Keratinocyte (primary cell): ENCODE data around the gene RAB11FIP5. TPM values are rescaled to one million over a fixed set of nuclear protein-coding genes. Genes with fewer than 3 reads are reported as not detected.

ENCODE experiments used
- DNase-seq: peaks from one replicate; pipeline ENCODE4 v3.0.0-alpha.2; 2011; ENCODE audit warnings: low read depth, missing footprints, low spot score
- FAIRE-seq: peaks from 2 replicates; lab custom pipeline; 2011; peaks lifted over from hg19 to GRCh38; lab: Jason Lieb, UNC
- H2AFZ ChIP-seq: 2 replicates; pipeline ENCODE4 v1.6.0; 2012; ENCODE audit warnings: low read length, control low read depth, inconsistent platforms; ENCODE audit not compliant: control insufficient read depth
- H3K27ac ChIP-seq: 2 replicates; pipeline ENCODE4 v1.5.1; 2011; ENCODE audit warnings: low read length; ENCODE audit not compliant: control insufficient read depth, insufficient read depth
- H3K27me3 ChIP-seq: 3 replicates; pipeline ENCODE4 v1.6.0; 2011; ENCODE audit warnings: low read length; ENCODE audit not compliant: control insufficient read depth, insufficient read depth; ENCODE audit errors: extremely low read depth
- H3K36me3 ChIP-seq, 2 experiments: 2 replicates in 1 of 2; 3 replicates in 1 of 2; pipeline ENCODE4 v1.5.1; 2011; ENCODE audit warnings: low read length in 2 of 2, mild to moderate bottlenecking in 1 of 2; ENCODE audit not compliant: control insufficient read depth in 2 of 2, insufficient read depth in 2 of 2; ENCODE audit errors: extremely low read depth in 1 of 2
- H3K4me1 ChIP-seq: 3 replicates; pipeline ENCODE4 v1.5.1; 2011; ENCODE audit warnings: low read length; ENCODE audit not compliant: control insufficient read depth, insufficient read depth; ENCODE audit errors: extremely low read depth
- H3K4me2 ChIP-seq: 3 replicates; pipeline ENCODE4 v1.6.0; 2011; ENCODE audit warnings: low read depth, low read length; ENCODE audit not compliant: control insufficient read depth, insufficient read depth; ENCODE audit errors: extremely low read depth
- H3K4me3 ChIP-seq, 3 experiments: fragments of 200-600 bp in 1 of 3; sonication (generic) in 1 of 3; 2 replicates in 2 of 3; 3 replicates in 1 of 3; pipeline ENCODE4 v1.5.1; 2011 to 2016; ENCODE audit warnings: low read length in 3 of 3, mild to moderate bottlenecking in 3 of 3, control low read depth in 2 of 3, inconsistent platforms in 1 of 3, low read depth in 1 of 3, mixed read lengths in 1 of 3, mixed run types in 1 of 3, moderate library complexity in 1 of 3; ENCODE audit not compliant: control insufficient read depth in 2 of 3, insufficient read depth in 2 of 3; ENCODE audit errors: extremely low read depth in 1 of 3
- H3K79me2 ChIP-seq: 2 replicates; pipeline ENCODE4 v1.6.0; 2012; ENCODE audit warnings: low read length; ENCODE audit not compliant: control insufficient read depth, insufficient read depth
- H3K9ac ChIP-seq: 3 replicates; pipeline ENCODE4 v1.6.0; 2011; ENCODE audit warnings: low read length; ENCODE audit not compliant: control insufficient read depth, insufficient read depth; ENCODE audit errors: extremely low read depth
- H3K9me1 ChIP-seq: 3 replicates; pipeline ENCODE4 v1.6.0; 2011; ENCODE audit warnings: low read length; ENCODE audit not compliant: control insufficient read depth, insufficient read depth; ENCODE audit errors: extremely low read depth
- H3K9me3 ChIP-seq: 2 replicates; pipeline ENCODE4 v1.5.1; 2012; ENCODE audit warnings: low read depth, low read length; ENCODE audit not compliant: control insufficient read depth
- H4K20me1 ChIP-seq: 3 replicates; pipeline ENCODE4 v1.6.0; 2011; ENCODE audit warnings: low read length; ENCODE audit not compliant: control insufficient read depth, insufficient read depth; ENCODE audit errors: extremely low read depth
- EZH2 ChIP-seq: IDR thresholded peaks from one replicate; pipeline ENCODE4 v1.6.1; 2012; ENCODE audit warnings: inconsistent platforms, mild to moderate bottlenecking, low read length, moderate library complexity
- dilution Hi-C: fragments of 300-500 bp; cut with MboI; formaldehyde crosslinking; loops from one replicate; pipeline ENCODE4 v1.7.0; 2020; ENCODE audit warnings: low sequenced_read_pairs; ENCODE audit not compliant: extremely low pct_ligation_motif_present
- polyA plus RNA-seq, 5 experiments: library from polyadenylated mRNA; depleted of rRNA in 3 of 5; stranded (reverse) in 3 of 5; stranded (forward) in 1 of 5; unstranded in 1 of 5; fragments of >200 nt; gene quantifications; 1 replicate in 1 of 5; 2 replicates in 3 of 5; 3 replicates in 1 of 5; pipeline versions ENCODE4 v1.2.1 to v1.2.3, GENCODE V29; 2011 to 2012; ENCODE audit warnings: missing spikeins in 2 of 5, low read depth in 1 of 5, low replicate concordance in 1 of 5
- TF ChIP-seq, protein P1 (sequence below), 3 experiments: IDR thresholded peaks in 1 of 3; conservative IDR thresholded peaks in 1 of 3; optimal IDR thresholded peaks in 1 of 3; 2 replicates in 2 of 3; 3 replicates in 1 of 3; pipeline versions ENCODE3 to v1.5.1; 2011; ENCODE audit warnings: low read length in 3 of 3, mild to moderate bottlenecking in 3 of 3, moderate library complexity in 2 of 3, control low read depth in 1 of 3, inconsistent platforms in 1 of 3; ENCODE audit not compliant: insufficient read depth in 2 of 3; ENCODE audit errors: extremely low read depth in 1 of 3

RAB11FIP5 gene
- polyA plus RNA-seq, 1 donor (not counting 4 experiments of a cell fraction or from before 2014, with no cell fraction given), result 40.1 TPM

DNA sequence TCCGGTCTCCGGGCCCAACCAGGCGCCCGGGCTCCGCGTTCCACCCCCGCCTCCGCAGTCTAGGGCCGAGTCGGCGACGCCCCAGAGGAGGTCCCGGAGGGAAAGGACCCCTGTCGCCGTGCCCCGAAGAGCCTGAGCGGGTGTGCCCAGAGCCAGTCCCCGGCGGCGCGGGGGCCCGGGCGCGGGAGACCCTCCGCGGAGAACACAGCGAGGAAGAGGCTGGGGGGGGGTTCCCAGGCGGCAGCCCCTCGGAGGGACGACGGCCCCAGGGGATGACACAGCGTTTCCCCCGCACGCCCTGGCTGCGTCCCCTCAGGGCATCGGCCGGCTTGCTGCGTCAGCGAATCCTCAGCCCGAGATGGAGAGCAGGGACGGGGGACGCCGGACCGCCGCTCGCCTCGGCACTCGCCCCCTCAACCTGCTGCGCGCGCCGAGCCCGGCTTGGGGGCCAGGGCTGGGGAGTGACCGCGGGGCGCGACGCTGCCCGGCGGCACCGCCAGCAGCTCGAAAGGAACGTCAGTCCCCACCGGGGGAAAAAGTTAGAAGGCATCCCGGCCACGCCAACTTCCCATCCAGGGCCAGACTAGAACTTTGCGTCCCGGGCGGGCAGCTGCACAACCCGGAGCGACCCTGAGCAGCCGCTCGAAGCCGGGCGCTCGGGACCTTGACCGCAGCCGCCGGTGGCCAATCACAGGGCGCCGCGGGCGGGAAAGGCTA lies 41.9 kb downstream of the RAB11FIP5 start:
- peak overlapping the region; percentile 83 for H3K27ac ChIP-seq
- TF ChIP-seq, protein P1, sequence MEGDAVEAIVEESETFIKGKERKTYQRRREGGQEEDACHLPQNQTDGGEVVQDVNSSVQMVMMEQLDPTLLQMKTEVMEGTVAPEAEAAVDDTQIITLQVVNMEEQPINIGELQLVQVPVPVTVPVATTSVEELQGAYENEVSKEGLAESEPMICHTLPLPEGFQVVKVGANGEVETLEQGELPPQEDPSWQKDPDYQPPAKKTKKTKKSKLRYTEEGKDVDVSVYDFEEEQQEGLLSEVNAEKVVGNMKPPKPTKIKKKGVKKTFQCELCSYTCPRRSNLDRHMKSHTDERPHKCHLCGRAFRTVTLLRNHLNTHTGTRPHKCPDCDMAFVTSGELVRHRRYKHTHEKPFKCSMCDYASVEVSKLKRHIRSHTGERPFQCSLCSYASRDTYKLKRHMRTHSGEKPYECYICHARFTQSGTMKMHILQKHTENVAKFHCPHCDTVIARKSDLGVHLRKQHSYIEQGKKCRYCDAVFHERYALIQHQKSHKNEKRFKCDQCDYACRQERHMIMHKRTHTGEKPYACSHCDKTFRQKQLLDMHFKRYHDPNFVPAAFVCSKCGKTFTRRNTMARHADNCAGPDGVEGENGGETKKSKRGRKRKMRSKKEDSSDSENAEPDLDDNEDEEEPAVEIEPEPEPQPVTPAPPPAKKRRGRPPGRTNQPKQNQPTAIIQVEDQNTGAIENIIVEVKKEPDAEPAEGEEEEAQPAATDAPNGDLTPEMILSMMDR (optimal IDR thresholded peaks at IDR 0.05 in 1 of 3, IDR thresholded peaks at IDR 0.05 in 1 of 3, conservative IDR thresholded peaks at IDR 0.05 in 1 of 3; ENCODE audit: extremely low read depth in 1 of 3, insufficient read depth in 2 of 3, low read length in 3 of 3), result no peak
- no peak for TF ChIP-seq EZH2
- H3K4me1 ChIP-seq, result peaks cover 34% of the 10 kb centered on the region
- H3K27me3 ChIP-seq, result no peaks in the 10 kb centered on the region
- no peaks in the 10 kb centered on the region for H4K20me1 ChIP-seq
- H3K4me3 ChIP-seq, result peak overlapping the region; percentile 64 to 86 (median 83)
- no peak for FAIRE-seq
- no peaks in the 10 kb centered on the region for H3K79me2 ChIP-seq
- no peak for DNase-seq
- peak overlapping the region; percentile 60 for H2AFZ ChIP-seq
- H3K36me3 ChIP-seq, result peaks cover 7 to 13% of the 10 kb centered on the region in 2 experiments
- dilution Hi-C loops, result no loop called here
- H3K4me2 ChIP-seq, result peak overlapping the region; percentile 89
- H3K9me1 ChIP-seq, result no peaks in the 10 kb centered on the region
- no peaks in the 10 kb centered on the region for H3K9me3 ChIP-seq
- H3K9ac ChIP-seq, result peak overlapping the region; percentile 89

GRCh38 chr2:73069855-73070642 lies 42.7 kb downstream of the RAB11FIP5 start:
- Histone ChIP-seq H3K36me3 (peaks cover 7 to 10% of the 10 kb centered on the region in 2 experiments), H3K4me3 (peak overlapping the region; percentile 64 to 86 (median 83)), H3K4me1 (peaks cover 34% of the 10 kb centered on the region), H3K27me3 (no peaks in the 10 kb centered on the region), H3K4me2 (peak overlapping the region; percentile 89), H4K20me1 (no peaks in the 10 kb centered on the region), H3K27ac (peak overlapping the region; percentile 36), H3K9me1 (no peaks in the 10 kb centered on the region), H3K9me3 (no peaks in the 10 kb centered on the region), H3K79me2 (no peaks in the 10 kb centered on the region), H2AFZ (peak overlapping the region; percentile 4), H3K9ac (peak overlapping the region; percentile 89)
- FAIRE-seq, result no peak
- TF ChIP-seq, protein P1 (optimal IDR thresholded peaks at IDR 0.05 in 1 of 3, IDR thresholded peaks at IDR 0.05 in 1 of 3, conservative IDR thresholded peaks at IDR 0.05 in 1 of 3; ENCODE audit: extremely low read depth in 1 of 3, insufficient read depth in 2 of 3, low read length in 3 of 3), result no peak
- no peak for TF ChIP-seq EZH2
- dilution Hi-C loops, result no loop called here
- no peak for DNase-seq
